NCI-H524 treated with DMSO at 0.1 percent for 48 hours (cell line): ENCODE results near the gene CSAG1.
"Not testable (repeated sequence)": the region's sequence is repeated elsewhere in the genome, so short reads cannot be mapped to it uniquely, and the experiment has no call there.

ENCODE experiments used
- DNase-seq: peaks from one replicate; lab custom pipeline; 2025; lab: John Stamatoyannopoulos, UW

Gene CSAG1

DNA sequence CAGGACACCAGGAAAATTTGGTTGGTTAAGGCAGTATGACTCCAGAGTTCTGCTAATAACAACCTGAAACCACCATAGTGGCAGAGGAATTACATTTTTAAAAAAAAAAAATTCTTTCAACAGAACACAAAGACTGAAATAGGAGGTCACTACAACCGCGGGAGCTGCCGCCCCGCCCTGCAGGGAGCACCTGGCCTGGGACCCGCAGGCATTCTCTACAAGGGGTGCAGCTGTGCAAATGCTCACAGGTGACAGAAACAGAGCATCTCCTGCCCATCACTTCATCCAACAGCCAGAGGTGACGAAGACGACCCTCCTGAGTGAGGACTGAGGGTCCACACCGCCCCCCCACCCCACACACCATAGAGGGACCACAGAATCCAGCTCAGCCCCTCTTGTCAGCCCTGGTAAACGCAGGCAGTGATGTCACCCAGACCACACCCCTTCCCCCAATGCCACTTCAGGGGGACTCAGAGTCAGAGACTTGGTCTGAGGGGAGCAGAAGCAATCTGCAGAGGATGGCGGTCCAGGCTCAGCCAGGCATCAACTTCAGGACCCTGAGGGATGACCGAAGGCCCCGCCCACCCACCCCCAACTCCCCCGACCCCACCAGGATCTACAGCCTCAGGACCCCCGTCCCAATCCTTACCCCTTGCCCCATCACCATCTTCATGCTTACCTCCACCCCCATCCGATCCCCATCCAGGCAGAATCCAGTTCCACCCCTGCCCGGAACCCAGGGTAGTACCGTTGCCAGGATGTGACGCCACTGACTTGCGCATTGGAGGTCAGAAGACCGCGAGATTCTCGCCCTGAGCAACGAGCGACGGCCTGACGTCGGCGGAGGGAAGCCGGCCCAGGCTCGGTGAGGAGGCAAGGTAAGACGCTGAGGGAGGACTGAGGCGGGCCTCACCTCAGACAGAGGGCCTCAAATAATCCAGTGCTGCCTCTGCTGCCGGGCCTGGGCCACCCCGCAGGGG lies 35.3 kb downstream of the CSAG1 start, which contains the start of gene MAGEA3:
Gene MAGEA3, plus strand, starts transcription at position 843 of the 980 bp plus-strand sequence. CDS start 2,039 bp downstream, outside the sequence.
- DNase-seq = not testable (repeated sequence)

DNA sequence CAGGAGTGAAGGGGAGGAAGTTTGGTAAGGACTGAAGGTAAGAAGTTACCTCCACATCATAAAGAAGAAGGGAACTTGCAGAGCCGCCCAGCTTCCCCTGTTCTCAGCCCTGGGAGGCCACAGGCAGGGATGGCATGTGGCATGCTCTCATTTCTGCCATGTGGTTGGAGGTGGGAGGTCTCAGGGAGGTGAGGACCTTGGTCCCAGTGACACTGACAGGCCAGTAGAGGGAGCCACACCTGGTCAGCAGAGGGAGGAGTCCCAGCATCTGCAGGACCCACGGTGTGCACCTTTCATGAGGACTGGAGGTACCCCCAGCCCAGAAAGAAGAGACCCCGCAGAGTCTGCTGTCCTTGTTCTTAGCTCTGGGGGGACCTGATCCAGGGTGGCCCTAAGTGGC lies 52.5 kb downstream of the CSAG1 start:
- not testable (repeated sequence) for DNase-seq
